Nephron progenitor cell (in vitro differentiated cells): Measurements from ENCODE around the gene CRPPA.

Experiments
- DNase-seq: peaks from one replicate; pipeline ENCODE4 v3.0.0; 2021
- H3K27ac Mint-ChIP-seq: 2 replicates; pipeline ENCODE4 v1.8.0; 2021; ENCODE audit warnings: mild to moderate bottlenecking, moderate library complexity, mixed read lengths
- H3K27me3 Mint-ChIP-seq: 2 replicates; pipeline ENCODE4 v1.8.0; 2021; ENCODE audit warnings: mild to moderate bottlenecking, low read depth, mixed read lengths; ENCODE audit not compliant: poor library complexity
- H3K36me3 Mint-ChIP-seq: 2 replicates; pipeline ENCODE4 v1.8.0; 2021; ENCODE audit warnings: low read depth, mixed read lengths
- H3K4me1 Mint-ChIP-seq: 2 replicates; pipeline ENCODE4 v1.8.0; 2021; ENCODE audit warnings: mixed read lengths
- H3K4me3 Mint-ChIP-seq: 2 replicates; pipeline ENCODE4 v1.8.0; 2021; ENCODE audit warnings: mild to moderate bottlenecking, moderate library complexity, mixed read lengths
- H3K9me3 Mint-ChIP-seq: 2 replicates; pipeline ENCODE4 v1.8.0; 2021; ENCODE audit warnings: mild to moderate bottlenecking, moderate library complexity, mixed read lengths
- TF ChIP-seq, protein P1 (sequence below): fragments of 200-600 bp; sonication (generic); IDR thresholded peaks from 2 replicates; pipeline ENCODE4 v1.5.0; 2021; ENCODE audit warnings: antibody characterized with exemption

Gene CRPPA

DNA sequence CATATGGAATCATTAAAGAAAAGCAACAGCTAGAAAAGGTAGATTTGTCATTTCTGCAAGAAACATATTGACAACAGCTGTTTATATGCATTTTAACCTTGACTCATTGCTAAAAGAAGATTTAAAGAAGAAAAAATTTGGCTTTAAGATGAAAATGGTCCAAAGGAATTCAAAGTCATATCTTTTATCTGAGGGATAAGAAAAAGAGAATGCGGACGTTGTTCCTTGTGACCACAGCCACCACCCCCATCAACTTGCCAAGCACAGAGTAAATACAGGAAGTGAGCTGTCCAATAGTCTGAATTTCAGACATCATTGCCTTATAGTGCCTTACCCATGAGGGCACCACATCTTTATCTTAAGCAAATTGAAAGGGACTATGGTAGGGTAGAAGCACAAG, 7.3 kb upstream of the CRPPA start:
- no peak for DNase-seq
- TF ChIP-seq, protein P1, sequence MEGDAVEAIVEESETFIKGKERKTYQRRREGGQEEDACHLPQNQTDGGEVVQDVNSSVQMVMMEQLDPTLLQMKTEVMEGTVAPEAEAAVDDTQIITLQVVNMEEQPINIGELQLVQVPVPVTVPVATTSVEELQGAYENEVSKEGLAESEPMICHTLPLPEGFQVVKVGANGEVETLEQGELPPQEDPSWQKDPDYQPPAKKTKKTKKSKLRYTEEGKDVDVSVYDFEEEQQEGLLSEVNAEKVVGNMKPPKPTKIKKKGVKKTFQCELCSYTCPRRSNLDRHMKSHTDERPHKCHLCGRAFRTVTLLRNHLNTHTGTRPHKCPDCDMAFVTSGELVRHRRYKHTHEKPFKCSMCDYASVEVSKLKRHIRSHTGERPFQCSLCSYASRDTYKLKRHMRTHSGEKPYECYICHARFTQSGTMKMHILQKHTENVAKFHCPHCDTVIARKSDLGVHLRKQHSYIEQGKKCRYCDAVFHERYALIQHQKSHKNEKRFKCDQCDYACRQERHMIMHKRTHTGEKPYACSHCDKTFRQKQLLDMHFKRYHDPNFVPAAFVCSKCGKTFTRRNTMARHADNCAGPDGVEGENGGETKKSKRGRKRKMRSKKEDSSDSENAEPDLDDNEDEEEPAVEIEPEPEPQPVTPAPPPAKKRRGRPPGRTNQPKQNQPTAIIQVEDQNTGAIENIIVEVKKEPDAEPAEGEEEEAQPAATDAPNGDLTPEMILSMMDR: no peak
- H3K4me3 Mint-ChIP-seq: no peak overlapping the region
- no peak overlapping the region for H3K27ac Mint-ChIP-seq
- H3K36me3 Mint-ChIP-seq: no peaks in the 10 kb centered on the region
- H3K9me3 Mint-ChIP-seq: no peaks in the 10 kb centered on the region
- peaks cover 8% of the 10 kb centered on the region for H3K27me3 Mint-ChIP-seq
- H3K4me1 Mint-ChIP-seq: no peaks in the 10 kb centered on the region

DNA sequence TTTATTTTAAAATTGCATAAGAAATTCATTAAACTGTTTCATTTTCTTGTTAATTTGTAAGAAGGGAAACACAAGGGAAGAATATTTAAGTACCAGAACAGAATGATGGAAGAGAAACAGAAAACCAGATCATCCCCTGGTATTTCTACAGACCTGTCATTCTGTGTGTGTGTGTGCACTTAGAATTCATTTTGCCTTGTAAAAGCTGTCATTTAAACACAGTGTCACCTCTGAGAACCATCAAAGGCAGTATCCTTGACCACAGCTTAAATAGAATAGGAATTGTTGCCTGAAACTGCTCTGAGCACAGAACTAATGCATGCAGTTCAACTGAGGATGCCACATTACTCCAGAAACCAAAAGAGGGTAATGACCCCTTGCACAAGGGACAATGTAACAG, 6.8 kb upstream of the CRPPA start:
- no peak overlapping the region for H3K4me3 Mint-ChIP-seq
- H3K27me3 Mint-ChIP-seq: peaks cover 8% of the 10 kb centered on the region
- H3K4me1 Mint-ChIP-seq: no peaks in the 10 kb centered on the region
- TF ChIP-seq, protein P1: no peak
- H3K9me3 Mint-ChIP-seq: no peaks in the 10 kb centered on the region
- DNase-seq: no peak
- H3K27ac Mint-ChIP-seq: no peak overlapping the region
- H3K36me3 Mint-ChIP-seq: no peaks in the 10 kb centered on the region

DNA sequence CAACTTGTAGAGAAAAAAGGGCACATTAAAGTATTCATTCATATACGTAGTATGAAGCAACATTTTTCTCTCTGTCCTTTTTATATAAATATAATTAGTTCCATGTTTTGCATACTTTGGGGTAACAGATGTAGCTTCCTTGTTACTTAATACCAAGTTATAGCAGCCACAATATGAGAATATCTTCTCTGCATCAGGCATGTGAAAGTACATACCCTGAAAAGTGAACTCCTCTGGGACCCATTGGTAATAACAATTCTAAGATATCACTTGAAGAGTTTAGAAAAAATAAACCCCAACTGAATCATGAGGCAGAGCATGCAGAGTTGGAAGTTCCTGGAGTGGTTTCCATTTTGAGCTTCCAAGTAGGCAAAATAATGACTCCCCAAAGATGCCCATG, 2.4 kb upstream of the CRPPA start:
- no peak for DNase-seq
- TF ChIP-seq, protein P1: no peak
- Mint-ChIP-seq H3K36me3 (no peaks in the 10 kb centered on the region), H3K9me3 (peaks cover 4% of the 10 kb centered on the region), H3K4me1 (peaks cover 22% of the 10 kb centered on the region), H3K27me3 (peaks cover 12% of the 10 kb centered on the region), H3K27ac (no peak overlapping the region), H3K4me3 (no peak overlapping the region)

DNA sequence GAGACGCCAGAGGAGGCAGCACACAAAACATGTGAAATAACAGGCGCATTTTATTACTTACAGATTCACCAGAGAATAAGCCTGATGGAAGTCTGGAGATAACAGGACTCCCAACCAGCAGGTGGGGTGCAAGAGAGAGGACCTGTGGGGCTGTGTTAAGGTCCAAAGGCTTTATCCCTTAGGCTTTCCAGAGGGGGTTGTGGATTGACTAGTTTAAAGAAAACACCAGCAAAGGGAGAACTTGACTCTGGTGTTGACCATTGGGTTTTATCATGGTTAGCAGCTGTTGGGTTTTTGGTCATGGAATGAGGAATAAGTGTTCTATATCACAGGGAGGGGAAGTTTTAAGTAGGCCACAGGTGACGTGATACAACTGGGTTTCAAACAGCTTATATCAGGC, 1.6 kb upstream of the CRPPA start:
- no peaks in the 10 kb centered on the region for H3K36me3 Mint-ChIP-seq
- peaks cover 4% of the 10 kb centered on the region for H3K9me3 Mint-ChIP-seq
- H3K4me1 Mint-ChIP-seq: peaks cover 22% of the 10 kb centered on the region
- TF ChIP-seq, protein P1: no peak
- peak overlapping the region; percentile 58 for H3K4me3 Mint-ChIP-seq
- peaks cover 12% of the 10 kb centered on the region for H3K27me3 Mint-ChIP-seq
- no peak for DNase-seq
- no peak overlapping the region for H3K27ac Mint-ChIP-seq

DNA sequence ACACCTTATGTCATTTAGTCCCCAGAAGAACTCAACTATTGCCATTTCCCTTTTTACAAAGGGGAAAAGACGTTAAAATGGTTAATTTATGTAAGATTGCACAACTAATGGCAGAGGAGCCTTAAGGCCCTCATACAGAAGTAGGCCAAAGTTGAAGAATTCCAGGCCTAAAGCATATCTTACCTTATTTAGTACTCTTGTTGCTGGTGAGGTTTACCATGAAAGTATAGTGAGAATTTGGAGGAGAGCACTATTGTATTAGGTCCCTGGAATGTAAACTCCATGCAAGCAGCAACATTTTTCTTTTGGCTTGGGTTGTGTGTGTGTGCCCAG, 731 bp upstream of the CRPPA start:
- peaks cover 12% of the 10 kb centered on the region for H3K27me3 Mint-ChIP-seq
- H3K4me1 Mint-ChIP-seq: peaks cover 22% of the 10 kb centered on the region
- H3K27ac Mint-ChIP-seq: no peak overlapping the region
- DNase-seq: no peak
- peaks cover 8% of the 10 kb centered on the region for H3K9me3 Mint-ChIP-seq
- TF ChIP-seq, protein P1: no peak
- peak overlapping the region; percentile 76 for H3K4me3 Mint-ChIP-seq
- H3K36me3 Mint-ChIP-seq: no peaks in the 10 kb centered on the region

DNA sequence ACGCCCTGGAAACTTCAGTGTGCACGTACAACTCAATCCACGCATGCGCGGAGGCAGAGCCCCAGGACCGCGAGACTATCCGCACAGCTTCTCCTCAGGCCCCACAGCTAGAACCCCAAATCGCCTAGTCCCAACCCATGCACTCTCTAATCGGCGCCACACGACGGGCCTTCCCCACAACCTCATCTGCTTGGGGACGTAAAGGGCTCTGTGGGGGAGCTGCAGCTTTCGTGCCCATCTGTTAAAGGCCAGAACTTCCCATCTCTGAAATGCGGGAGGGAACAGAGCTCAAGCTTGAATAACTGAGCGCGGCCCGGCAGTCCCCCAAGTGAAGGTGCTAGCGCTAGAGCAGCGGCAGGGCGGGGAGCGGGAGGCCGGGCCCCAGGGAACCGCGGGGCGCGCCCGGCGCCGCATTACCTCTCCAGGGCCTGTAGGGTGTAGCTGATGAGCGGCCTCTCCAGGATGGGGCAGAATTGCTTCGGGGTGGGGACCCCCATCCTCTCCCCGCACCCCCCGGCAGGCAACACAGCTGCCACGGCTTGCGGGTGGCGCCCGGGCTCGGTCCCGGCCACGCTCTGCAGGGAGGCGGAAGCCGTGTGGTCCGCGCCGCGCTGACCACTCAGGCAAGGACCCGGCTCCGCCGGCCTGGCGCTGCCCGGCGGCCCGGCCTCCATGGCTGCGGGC, 547 bp downstream of the CRPPA start:
- TF ChIP-seq, protein P1: peak; percentile 21
- no peaks in the 10 kb centered on the region for H3K36me3 Mint-ChIP-seq
- H3K4me1 Mint-ChIP-seq: peaks cover 22% of the 10 kb centered on the region
- H3K4me3 Mint-ChIP-seq: peak overlapping the region; percentile 84
- H3K9me3 Mint-ChIP-seq: peaks cover 8% of the 10 kb centered on the region
- peak overlapping the region; percentile 99 for H3K27ac Mint-ChIP-seq
- peak; percentile 71 for DNase-seq
- H3K27me3 Mint-ChIP-seq: peaks cover 6% of the 10 kb centered on the region
